Erythroblast (primary cell): ENCODE data around the gene RIMBP3B.
"Not testable (repeated sequence)": the region's sequence is repeated elsewhere in the genome, so short reads cannot be mapped to it uniquely, and the experiment has no call there.

ENCODE experiments used
- GATA1 ChIP-seq: IDR thresholded peaks from 2 replicates; pipeline ENCODE4 v1.6.1; 2011; ENCODE audit warnings: low read depth, mild to moderate bottlenecking, control low read depth, low read length, moderate library complexity
- POLR2A ChIP-seq: IDR thresholded peaks from 2 replicates; pipeline ENCODE4 v1.6.1; 2011; ENCODE audit warnings: mild to moderate bottlenecking, low read length

DNA sequence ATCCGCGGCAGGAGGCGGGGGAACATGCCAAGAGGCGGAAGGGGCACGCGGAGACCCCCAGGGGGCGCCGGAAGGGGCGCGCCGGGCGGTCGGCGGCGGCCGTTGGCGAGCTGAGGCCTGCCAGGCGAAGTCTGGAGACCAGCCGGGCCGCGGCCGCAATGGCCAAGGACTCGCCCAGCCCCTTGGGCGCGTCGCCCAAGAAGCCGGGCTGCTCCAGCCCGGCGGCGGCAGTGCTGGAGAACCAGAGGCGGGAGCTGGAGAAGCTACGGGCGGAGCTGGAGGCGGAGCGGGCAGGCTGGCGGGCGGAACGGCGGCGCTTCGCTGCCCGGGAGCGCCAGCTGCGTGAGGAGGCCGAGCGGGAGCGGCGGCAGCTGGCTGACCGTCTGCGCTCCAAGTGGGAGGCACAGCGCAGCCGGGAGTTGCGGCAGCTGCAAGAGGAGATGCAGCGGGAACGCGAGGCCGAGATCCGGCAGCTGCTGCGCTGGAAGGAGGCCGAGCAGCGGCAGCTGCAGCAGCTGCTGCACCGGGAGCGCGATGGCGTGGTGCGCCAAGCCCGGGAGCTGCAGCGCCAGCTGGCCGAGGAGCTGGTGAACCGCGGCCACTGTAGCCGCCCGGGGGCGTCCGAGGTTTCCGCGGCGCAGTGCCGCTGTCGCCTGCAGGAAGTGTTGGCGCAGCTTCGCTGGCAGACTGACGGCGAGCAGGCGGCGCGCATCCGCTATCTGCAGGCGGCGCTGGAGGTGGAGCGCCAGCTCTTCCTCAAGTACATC, at the start of gene RIMBP3B:
- TF ChIP-seq POLR2A, GATA1: not testable (repeated sequence)
